Activated gamma-delta T cell (primary cell): ENCODE measurements around the gene DCLRE1B.

ENCODE experiments used
- DNase-seq: peaks from one replicate; lab custom pipeline; 2025; lab: John Stamatoyannopoulos, UW

The DCLRE1B gene

DNA sequence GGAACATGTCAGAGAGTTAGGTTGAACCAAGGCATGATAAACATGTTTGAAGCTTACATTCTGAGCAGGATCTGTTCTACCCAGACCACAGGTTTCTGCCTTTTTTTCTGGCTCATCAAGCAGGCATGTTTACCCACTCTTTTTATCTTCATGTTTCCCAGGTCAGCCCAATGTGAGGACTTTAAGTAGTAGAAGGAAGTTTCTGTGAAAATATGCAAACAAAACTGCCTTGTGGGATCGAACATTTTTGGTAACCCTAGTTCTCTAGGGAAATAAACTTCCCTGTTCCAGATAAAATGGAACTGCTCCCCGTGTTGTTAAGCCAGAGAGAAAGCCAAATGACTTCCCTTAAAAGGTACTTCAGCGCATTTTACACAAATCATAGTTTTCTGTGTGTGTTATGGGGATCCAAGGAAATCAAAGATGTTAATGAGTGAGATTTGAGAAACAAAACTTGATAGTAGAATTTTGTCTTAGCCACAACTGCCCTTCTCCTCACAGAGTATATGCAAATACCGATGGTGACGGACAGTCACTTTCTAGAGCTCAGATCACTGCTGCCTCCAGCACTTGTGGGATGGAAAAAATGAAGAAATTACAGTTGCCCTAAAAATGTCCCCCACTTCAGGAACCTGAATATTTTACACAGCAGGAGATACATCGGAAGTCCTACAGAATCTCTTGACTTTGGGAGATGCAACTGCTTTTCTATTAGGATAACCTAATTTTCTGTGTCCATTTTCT is 23.2 kb downstream of the DCLRE1B start:
- no peak for DNase-seq

DNA sequence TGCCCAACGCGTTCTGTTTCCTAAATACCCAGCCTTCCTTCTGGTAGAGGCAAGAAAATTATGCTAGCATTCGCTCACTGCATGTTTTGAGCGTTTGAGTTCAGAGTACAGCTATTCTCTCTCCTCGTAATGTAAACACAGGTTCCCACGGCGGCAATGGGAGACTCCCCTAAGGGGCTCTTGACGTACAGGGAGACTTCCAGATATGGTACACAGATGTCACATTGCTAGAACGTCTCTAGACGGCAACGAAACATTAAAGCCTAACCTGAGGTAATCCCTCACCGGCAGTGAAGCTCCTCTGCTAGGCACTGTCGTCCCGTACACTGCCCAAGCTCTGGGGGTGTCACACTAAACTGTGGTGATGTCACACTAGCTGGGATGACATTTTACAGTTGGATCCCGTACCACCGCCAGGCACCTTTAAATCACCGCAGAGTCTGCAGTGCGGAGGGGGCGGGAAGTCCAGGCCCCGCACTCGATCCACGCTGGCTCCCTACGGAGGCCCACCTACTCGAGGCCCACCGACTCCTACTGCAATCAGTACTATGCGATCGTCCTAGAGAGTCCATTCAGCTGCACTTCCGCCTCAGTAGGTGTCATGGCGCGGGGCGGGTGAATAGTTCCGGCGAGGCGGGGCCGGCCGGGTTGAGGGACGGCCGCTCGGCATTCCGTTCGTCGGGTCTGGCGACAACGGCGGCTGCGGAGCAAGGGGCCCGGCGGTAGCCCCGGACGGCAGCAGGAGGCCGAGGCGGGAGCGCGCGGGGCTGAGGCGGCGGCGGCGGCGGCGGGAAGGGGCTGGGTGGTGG is 24.0 kb downstream of the DCLRE1B start, which contains the start of gene HIPK1:
HIPK1 (plus strand) TSS at position 384 of the 809 bp plus-strand sequence.
- peak; percentile 85 for DNase-seq

DNA sequence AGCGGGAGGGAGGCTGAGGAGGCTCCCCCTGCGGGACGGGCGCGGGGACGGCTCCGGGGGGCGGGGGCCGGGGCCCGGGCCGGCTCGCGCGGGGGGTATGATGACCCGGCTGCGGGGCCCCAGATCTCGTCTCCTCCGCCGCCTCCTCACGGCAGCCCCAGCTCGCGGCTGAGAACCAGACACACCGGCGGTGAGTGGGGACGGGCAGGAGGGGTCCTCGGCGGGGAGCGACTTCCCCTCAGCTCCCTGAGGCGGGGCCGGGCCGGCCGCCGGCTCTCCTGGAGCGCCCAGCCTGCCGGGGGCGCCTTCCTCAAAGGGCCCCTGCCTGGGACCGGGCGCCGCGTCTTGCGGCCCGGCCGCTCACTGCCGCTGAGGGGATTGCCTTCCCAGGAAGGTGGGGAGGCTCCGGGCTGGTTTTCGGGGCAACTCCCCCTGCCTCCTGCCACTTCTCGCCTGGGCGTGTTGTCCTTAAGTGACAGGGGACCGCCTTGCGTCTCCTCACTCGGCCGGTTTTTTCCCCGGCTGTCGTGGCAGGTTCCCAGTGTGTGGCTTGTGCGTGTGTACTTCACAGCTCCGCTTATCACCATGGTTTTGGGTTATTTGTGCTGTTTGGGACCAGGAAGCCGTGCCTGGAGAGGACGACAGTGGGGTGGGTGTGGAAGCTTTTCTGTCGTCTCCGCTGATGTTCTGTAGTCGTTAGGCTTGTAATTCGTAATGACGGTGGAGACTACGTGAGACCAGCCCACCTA is 24.8 kb downstream of the DCLRE1B start:
- peak; percentile 63 for DNase-seq

DNA sequence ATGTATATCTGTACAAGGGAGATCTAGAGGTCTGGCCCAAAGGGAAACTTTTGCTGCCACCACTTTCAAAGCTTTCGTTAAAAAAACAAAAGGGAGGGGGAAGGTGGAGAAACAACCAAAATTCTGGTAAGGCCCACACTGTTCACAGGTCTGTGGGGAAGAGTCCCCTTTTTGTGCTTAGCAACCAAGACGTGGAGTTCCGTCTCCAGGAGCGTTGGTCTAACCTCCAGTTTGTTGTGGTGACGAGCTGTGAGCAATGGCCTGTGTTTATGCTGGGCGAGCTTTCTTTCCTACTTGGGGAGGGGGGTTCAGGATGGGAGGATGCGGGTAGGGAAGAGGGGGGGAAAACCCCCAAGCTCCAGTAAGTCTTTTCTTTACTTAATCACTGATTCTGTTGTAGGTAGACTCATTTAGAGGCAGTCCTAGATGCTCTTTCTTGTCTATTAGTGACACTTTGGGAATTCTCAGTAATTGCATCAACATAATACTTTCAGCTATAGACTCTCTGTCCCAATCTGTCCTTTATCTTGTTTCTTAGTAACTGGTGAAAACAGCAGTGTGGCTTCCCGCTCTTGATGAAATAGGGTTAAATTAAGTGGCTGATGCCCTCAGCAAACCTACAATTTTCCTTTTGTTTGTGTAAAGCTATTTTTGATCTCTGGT is 25.5 kb downstream of the DCLRE1B start:
- no peak for DNase-seq

- no peak for DNase-seq
These were observed 26.3 kb downstream of the DCLRE1B start for GRCh38 chr1:113931451-113931851.

DNA sequence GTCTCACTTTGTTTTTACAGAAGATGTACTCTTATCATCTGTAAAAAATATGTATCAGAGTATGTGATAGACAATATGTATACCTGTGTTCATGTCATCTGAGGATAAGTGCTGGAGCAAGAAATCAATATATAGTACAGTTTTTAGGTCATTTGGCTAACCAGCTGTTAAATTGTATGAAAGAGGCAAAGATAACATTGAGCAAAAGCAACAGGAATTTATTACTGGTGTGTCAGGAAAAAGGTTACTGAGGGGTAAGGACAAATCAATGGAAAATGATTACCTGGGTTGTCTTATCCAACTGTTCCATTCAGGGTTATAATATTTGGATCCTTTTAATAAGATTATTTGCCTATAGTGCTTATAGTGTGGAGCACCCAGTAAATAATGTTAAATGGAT is 28.9 kb downstream of the DCLRE1B start:
- no peak for DNase-seq

GRCh38 chr1:113934511-113935055 is 29.5 kb downstream of the DCLRE1B start:
- no peak for DNase-seq

DNA sequence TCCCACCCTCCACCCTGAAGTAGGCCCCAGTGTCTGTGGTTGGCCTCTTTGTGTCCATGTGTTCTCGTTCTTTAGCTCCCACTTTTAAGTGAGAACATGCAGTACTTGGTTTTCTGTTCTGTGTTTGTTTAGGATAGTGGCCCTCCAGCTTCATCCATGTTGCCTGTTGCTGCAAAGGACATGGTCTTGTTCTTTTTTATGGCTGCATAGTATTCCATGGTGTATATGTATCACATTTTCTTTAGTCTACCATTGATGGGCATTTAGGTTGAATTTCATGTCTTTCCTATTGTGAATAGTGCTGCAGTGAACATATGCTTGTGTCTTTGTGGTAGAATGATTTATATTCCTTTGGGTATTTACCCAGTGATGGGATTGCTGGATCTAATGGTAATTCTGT is 30.1 kb downstream of the DCLRE1B start:
- no peak for DNase-seq

DNA sequence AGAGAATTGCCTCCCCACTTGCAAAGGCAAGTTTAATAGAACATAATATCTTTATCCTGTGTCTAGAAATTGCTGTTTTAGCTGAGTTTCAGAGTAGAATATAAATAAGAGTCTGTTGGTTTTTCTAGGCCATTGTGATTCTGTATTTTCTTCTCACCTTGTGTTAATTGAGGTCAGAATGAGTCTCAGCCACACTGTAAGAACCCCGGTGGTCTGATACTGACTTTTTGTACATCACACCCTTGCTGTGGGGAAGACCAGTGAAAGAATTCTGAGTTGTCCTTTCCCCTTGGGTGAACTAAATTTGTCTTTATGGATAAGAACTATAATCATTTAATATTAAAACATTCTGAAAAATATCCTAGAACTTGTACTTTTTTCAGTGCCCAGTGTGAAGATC is 30.8 kb downstream of the DCLRE1B start:
- DNase-seq, result no peak

DNA sequence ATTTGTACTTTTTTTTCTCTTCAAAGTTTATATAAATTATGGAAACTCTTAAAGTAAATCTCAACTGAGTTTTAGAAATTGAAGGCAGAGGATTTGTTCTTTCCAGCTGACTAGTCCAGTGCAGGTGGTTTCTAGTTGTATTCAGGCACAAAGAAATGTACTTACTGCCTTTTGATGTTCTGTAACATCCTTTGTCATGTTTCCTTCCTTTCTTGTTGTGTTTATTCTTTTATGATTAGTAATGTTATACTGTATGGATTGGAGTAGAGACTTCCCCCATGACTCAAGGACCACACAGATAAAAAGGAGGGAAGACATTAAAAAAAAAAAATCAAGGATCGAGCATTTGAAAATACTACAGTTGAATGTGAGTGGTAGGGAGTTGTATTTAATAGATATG is 32.0 kb downstream of the DCLRE1B start:
- no peak for DNase-seq

- DNase-seq, result no peak
These were observed 33.1 kb downstream of the DCLRE1B start for GRCh38 chr1:113938192-113938591.

- DNase-seq, result no peak
These were observed 35.5 kb downstream of the DCLRE1B start for GRCh38 chr1:113940365-113941244.

DNA sequence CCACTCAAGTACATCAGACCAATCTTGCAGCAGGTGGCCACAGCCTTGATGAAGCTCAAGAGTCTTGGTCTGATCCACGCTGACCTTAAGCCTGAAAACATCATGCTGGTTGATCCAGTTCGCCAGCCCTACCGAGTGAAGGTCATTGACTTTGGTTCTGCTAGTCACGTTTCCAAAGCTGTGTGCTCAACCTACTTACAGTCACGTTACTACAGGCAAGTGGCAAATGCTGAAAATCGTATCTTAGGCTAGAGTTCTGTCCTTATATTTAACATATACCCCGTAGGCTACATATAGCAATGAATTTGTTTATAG is 36.1 kb downstream of the DCLRE1B start:
- DNase-seq, result no peak

GRCh38 chr1:113942527-113942926 is 37.4 kb downstream of the DCLRE1B start:
- DNase-seq, result no peak

DNA sequence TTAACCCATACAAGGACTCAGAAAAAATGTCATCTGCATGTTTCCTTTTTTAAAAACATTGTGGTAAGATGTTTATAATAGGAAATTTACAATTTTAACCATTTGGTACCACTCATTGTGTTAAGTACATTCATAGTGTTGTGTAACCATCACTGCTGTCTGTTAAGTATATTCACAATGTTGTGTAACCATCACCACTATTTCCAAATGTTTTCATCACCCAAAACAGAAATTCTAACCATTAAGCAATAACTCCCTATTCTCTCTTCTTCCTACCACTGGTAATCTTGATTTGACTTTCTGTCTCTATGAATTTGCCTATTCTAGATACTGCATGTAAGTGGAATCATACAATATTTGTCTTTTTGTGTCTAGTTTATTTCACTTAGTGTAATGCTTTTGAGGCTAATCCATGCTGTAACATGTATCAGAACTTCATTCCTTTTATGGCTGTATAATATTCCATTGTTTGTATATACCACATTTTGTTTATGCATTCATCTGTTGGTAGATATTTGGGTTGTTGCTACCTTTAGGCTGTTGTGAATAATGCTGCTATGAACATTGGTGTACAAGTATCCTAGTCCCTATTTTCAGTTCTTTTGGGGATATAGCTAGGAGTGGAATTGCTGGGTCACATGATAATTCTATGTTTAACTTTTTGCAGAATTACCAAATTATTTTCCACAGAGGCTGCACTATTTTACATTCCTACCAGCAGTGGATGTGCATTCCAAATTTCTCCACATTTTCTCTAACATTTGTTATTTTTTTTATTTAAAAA is 38.1 kb downstream of the DCLRE1B start:
- no peak for DNase-seq

DNA sequence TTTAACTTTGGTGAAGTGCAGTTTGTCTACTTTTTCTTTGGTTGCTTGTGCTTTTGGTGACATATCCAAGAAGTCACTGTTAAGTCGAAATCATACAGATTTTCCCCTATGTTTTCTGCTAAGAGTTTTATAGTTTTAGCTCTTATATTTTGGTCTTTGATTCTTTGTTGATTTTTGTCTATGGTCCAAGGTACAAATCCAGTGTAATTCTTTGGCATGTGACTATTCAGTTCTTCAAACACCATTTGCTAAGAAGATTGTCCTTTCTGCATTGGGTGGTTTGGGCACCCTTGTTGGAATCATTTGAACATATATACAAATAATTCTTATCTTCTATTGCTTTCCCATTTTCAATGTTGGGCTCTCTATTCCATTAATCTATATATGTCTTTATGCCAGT is 40.2 kb downstream of the DCLRE1B start:
- no peak for DNase-seq

DNA sequence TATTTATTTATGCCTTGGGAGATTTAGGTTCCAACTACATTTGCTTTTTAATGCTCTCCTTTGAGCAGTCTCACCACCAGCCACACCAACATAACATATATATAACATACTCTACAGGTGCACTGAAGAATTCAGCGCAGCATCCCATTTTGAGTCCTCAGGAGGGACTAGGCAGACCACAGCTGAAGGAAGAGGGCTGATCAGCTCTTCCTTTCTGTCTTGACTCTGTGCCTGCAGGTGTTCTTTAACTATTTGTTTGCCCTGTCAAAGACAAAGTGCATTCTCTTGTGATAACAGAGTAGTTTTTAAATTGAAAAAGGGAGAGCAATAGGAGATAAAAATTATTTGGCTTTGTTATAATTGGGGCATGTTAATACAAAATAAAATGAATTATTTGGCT is 41.0 kb downstream of the DCLRE1B start:
- DNase-seq, result no peak

DNA sequence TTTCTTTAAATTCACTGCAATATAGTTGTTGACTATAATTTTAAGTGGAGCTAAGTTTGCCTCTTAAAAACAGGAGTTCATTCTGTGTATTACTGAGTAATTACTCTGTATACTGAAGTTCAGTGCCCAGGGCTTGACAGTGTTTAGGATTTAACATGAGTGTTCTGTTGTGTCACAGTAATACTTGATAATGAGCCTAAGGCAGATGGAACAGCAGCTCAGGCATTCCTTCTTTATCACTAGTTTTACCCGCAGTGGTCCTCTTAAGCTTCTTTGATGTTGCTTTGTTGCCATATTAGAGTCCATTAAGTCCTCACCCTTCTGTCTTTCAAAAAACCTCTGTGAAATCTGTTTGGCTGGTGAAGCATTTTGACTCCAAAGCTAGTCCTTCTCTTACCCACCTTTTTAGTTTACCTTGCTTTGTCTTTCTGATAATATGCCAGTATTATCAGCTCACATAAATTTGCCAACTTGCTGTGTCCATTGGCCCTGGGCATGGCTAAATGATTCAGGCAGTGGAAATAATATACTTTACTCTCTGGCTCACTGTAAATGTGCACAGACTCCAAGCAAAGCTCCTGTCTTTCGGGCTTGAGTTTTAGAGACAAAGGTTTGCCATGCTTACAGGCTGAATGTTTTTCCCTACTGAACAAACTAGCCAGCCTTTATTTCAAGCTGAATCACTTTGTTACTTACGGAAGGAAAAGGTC is 41.7 kb downstream of the DCLRE1B start:
- DNase-seq, result no peak

- no peak for DNase-seq
These were observed 42.4 kb downstream of the DCLRE1B start for GRCh38 chr1:113947388-113948107.
